Stimulated activated CD4-positive, alpha-beta T cell treated with anti-CD3 and anti-CD28 coated beads, Interleukin-4, amount 100 ng/mL, for 24 hours (primary cell): ENCODE data around the gene CDIPT.
"Not testable (repeated sequence)": the region's sequence is repeated elsewhere in the genome, so short reads cannot be mapped to it uniquely, and the experiment has no call there.

ENCODE experiments used
- DNase-seq: peaks from one replicate; pipeline ENCODE4 v3.0.0-alpha.2; 2020

Gene CDIPT

DNA sequence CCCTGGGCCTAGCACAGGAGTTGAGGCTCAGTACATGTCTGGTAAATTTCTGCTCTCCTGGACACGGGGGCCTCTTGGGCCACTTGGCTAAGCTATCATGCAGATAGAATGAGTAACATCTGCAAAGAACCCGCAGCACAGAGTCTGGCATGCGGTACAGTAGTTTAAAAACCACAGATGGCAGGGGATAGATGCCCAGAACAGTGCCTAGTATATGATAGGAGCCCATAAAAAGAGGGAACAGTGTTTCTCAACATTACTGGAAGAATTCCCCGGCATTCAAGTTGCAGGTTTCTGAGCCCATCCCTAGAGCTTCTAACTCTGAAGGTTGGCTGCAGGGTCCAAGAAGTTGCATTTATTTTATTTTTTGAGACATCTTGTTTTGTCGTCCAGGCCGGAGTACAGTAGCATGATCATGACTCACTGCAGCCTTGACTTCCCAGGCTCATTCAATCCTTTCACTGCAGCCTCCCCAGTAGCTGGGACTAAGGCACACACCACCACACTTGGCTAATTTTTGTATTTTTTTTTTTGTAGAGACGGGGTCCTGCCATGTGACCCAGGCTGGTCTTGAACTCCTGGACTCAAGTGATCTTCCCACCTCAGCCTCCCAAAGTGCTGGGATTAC lies 5.8 kb downstream of the CDIPT start:
- no peak for DNase-seq

DNA sequence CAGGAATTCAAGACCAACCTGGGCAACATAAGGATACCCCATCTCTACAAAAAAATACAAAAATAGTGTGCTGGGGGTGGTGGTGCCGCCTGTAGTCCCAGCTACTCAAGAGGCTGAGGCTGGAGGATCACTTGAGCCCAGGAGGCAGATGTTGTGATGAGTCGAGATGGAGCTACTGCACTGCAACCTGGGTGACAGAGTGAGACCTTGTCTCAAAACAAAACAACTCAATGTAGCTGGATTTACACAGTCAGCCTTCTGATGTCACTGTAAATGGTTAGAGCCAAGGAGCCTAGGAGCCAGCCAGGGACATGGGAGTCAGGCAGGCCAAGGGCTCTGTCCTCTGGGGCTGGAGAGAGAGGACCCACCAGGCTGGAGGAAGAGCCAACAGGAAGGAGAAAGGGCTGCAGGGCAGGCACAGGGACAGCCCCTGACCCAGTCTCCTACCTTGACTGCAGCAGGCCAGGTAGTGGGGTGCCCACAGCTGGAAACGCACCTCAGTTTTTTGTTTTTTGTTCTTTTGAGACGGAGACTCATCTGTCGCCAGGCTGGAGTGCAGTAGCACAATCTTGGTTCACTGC lies 8.4 kb downstream of the CDIPT start:
- DNase-seq: no peak

DNA sequence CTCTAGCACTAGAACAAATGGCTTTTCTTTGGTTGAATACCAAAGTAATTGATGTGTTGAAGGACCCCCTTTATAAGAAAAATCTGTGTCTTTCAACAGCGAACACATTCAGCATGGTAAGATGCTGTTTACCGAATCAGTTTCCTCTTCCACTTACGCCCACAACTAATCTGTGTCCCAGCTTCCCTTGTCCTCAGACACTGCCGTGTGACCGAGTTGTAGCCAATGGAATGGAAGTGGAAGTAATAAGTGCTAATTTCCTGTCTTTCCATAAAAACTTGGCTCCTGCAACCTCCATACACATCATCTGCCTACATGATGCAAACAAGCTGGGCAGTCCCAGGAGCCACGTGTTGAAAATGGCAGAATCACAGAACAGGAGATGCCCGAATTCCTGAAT lies 10.4 kb downstream of the CDIPT start:
- no peak for DNase-seq

DNA sequence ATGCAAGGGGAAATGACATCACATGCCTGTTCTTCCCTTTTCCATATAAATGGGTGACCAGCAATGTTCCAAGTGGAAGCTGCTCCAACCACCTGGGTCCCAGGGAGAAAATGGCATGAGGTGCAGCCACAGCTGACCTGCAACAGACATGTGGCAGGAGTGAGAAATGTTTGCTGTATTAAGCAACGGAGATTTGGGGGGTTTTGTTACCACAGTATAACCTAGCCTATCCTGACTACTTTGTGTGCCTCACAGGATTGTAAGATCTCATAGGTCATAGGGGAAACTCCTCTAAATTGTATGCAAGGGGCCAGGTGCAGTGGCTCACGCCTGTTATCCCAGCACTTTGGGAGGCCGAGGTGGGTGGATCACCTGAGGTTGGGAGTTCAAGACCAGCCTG lies 12.0 kb downstream of the CDIPT start:
- no peak for DNase-seq

DNA sequence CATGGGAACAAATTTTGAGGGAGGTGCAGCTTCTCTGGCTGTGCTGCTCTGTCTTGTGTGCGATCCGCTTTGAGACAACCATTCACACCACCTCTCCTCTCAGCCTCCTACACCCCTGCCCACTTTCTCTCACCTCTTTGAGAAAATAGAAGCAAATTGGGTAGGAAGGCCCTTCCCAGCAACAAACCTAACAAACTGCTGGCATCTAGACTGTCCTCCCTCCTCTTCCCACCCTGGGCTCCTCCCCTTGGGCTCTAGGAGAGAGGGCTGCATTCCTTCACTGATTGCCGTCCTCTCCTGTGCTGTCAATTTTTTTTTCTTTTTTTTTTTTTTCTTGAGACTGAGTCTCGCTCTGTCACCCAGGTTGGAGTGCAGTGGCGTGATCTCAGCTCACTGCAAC lies 13.5 kb downstream of the CDIPT start:
- DNase-seq: no peak

DNA sequence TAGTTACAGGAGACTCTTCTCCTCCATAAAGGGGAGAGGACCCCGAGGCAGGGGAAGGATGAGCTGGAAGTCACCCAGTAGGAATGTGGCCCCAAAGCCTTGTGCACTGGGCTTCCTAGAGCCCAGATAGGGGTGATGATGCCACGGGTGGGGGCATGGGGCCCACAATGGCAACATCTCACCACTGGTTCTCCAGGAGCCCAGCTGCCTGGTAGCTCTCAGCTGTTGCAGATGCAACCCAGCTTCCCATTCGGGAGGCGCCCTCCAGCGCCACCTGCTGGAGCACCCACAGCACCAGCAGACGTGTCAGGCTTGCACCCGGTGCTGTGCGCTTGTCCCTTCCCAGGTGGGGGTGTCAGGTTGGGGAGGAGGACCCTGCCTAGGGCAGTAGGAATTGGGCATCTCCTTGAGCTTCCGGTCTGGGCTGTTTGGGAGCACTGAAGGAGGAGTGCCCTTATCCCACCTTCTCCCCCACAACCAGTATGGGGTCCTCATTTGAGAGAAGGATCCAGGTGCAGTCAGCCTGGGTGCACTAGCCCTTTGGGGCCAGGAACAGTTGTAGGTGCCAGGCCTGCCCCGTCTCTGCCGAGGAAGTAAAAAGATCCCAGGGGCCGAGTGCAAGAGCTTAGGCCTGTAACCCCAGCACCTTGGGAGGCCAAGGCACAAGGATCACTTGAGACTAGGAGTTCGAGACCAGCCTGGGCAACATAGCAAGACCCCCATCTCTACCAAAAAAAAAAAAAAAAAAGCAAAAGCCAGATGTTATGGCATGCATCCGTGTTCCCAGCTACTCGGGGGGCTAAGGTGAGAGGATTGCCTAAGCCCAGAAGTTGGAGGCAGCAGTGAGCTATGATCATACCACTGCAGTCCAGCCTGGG lies 14.4 kb downstream of the CDIPT start:
- DNase-seq: peak; percentile 83

DNA sequence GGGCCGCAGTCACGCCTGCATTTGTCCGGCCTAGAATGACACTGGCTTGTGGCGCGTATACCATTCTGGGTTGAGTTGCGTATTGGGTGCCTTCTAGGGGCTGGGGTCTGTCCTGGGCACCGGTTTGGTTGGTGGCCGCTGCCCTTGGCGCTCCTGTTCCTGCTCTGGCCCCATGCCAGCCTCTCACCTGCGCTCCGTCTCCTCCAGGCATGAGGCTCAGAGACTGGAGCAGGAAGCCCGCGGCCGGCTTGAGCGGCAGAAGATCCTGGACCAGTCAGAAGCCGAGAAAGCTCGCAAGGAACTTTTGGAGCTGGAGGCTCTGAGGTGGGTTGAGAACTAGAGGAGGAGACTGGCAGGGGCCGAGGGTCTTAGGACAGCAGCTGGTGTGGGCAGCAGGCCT lies 17.4 kb downstream of the CDIPT start:
- no peak for DNase-seq

DNA sequence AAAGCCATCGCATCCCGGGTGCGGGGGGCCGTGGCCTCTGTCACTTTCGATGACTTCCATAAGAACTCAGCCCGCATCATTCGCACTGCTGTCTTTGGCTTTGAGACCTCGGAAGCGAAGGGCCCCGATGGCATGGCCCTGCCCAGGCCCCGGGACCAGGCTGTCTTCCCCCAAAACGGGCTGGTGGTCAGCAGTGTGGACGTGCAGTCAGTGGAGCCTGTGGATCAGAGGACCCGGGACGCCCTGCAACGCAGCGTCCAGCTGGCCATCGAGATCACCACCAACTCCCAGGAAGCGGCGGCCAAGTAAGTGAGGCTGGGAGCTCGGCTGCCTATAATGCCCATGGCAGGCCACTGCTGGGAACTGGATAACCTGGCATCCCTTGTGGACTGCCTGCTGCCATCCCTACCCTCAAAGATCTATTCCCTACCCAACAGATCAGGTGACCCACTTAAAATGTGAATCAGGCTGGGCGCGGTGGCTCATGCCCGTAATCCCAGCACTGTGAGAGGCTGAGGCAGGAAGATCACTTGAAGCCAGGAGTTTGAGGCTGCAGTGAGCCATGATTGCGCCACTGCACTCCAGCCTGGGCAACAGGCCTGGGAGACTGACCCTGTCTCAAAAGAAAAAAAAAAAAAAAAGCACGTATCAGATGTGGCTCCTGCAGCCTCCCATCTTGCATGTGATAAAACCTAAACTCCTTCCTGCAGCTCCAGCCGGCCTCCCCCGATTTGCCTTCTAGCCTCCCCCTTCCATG lies 18.3 kb downstream of the CDIPT start:
- no peak for DNase-seq

DNA sequence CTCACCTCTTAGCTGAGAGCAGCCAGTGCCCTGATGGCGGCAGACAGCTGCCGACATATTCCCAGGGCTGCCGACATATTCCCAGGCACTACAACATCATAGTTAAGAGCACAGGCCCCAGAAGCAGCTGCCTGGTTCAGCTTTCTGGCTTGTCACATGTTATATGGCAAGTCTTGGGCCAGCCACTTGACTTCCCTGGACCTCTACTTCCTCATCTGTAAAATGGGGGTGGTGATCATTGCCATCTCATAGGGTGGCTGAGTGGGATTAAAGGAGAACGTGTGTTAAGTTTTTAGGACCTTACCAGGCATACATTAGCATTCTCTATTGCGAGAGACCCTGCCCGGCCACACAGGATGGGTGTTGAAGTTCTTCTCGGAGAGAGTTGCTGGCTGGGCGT lies 19.1 kb downstream of the CDIPT start:
- DNase-seq: no peak

DNA sequence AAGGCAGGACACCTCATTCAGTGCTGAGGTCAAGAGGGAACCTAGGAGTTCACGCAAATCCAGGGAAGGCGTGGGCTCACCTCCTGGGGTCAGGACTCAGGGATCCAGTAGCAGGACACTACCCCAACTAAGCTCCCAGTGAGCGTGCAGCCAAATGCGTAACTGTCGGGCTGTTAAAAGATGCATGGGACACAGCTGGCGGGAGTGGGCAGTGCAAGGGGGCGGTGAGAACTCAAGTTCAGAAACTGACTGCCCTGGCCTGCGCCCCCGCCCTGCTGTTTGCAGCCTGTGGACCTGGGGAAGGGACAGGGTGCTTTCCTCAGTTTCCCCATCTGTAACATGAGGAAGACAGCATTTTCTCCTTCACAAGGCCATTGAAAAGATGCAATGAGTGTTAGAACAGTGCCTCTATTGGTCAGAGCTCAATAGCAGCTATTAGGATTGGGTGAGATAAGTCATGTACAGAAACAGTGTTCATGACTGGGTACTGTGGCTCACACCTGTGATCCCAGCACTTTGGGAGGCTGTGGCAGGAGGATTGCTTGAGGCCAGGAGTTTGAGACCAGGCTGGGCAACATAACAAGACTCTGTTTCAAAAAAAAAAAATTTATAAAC lies 20.2 kb downstream of the CDIPT start:
- DNase-seq: no peak

DNA sequence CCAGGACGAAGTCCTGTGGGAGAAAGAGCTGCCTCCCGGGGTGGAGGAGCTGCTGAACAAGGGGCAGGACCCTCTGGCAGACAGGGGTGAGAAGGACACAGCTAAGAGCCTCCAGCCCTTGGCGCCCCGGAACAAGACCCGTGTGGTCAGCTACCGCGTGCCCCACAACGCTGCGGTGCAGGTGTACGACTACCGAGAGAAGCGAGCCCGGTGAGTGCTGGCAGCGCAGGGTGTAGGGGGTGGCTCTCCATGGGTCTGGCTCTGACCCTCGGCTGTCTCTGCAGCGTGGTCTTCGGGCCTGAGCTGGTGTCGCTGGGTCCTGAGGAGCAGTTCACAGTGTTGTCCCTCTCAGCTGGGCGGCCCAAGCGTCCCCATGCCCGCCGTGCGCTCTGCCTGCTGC lies 21.4 kb downstream of the CDIPT start:
- DNase-seq: no peak

DNA sequence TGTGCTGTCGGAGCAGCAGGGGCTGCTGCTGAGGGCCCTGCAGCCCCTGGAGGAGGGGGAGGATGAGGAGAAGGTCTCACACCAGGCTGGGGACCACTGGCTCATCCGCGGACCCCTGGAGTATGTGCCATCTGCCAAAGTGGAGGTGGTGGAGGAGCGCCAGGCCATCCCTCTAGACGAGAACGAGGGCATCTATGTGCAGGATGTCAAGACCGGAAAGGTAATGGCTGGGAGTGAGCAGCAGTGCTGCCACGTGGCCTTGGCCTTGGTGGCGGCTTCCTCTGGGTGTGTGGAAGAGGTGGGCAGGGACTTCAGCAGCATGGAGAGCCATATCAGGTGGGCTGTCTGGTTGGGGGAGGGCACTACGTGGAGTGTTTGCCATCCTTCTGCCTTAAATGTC lies 22.8 kb downstream of the CDIPT start:
- DNase-seq: no peak

DNA sequence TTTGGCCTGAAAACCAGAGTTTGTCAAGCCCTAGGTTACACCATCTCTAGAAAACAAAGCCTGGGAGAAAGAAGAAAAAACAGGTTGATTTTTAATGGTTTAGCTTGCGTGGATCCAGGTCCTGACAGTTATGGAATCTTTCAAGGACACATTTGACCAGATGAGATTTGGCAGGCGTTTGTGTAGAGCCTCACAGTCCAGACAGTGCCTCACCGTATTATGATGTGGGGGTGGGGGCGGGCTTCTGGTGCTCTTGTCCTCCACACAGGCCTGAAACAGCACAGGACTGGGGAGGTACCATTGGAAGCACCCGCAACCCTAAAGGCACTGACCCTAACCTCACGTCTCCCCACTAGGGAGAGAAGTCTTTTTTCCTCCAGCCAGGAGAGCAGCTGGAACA lies 23.2 kb downstream of the CDIPT start:
- DNase-seq: no peak

DNA sequence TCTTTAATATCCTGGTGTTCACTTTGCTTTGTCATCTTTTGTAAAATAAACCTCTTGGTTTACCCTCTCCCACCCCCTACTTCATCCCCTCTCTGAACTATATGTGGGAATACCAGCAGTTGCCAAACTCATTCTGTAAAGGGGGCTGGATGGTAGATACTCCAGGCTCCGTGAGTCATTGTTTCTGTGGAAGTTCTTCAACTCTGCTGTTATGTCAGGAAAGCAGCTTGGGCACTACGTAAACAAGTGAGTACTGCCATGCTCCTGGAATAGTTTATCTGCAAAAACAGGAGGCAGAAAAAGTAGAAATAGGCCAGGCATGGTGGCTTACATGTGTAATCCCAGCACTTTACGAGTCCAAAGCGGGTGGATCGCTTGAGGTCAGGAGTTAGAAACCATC lies 25.2 kb downstream of the CDIPT start:
- DNase-seq: no peak

DNA sequence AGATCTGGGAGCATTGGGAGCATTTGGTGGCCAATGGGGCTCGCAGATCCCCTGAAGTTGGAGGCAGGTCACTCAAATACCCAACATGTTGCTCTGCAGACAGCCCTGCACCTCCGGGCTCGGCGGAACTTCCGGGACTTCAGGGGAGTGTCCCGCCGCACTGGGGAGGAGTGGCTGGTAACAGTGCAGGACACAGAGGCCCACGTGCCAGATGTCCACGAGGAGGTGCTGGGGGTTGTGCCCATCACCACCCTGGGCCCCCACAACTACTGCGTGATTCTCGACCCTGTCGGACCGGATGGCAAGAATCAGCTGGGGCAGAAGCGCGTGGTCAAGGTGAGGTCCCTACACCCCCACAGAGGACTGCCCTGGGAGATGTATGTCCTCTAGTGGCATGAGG lies 26.4 kb downstream of the CDIPT start:
- no peak for DNase-seq

DNA sequence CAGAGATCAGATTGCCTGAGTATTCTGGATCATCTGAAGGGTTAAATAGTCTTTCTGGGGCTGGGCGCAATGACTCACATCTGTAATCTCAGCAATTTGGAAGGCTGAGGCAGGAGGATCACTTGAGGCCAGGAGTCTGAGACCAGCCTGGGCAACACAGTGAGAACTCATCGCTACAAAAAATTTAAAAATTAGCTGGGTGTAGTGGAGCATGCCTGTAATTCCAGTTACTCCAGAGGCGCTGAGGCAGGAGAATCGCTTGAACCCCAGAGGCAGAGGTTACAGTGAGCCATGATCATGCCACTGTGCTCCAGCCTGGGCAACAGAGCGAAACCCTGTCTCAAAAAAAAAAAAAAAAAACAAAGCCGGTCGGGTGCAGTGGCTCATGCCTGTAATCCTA lies 27.1 kb downstream of the CDIPT start:
- no peak for DNase-seq

DNA sequence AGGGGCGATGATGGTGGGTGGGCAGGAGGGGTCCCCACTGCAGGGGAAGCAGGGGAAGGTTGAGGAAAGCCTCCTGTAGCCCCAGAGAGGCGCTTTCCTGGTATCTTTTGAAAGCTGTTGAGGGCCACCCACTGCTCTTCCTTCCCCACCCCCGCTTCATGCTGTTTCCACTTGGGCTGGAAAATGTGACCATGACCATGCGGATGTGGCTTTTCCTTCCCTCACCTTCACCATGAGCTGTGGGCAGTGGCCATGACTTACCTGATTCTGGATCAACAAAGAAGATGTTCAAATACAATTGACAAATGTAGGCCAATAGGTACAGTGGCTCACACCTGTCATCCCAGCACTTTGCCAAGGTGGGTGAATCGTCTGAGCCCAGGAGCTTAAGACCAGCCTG lies 28.9 kb downstream of the CDIPT start:
- no peak for DNase-seq

DNA sequence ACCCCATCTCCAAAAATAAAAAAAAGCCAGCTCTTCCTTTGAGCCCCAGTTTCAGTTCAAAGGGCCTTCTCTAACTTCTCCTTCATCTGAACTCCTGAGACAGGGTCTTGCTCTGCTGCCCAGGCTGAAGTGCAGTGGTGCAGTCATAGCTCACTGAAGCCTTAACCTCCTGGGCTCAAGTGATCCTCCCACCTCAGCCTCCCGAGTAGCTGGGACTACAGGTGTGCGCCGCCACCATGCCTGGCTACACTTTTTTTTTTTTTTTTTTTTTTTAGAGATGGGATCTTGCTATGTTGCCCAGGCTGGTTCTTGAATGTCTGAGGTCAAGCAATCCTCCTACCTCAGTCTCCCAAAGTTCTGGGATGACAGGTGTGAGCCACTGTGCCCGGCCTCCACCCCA lies 29.8 kb downstream of the CDIPT start:
- not testable (repeated sequence) for DNase-seq

DNA sequence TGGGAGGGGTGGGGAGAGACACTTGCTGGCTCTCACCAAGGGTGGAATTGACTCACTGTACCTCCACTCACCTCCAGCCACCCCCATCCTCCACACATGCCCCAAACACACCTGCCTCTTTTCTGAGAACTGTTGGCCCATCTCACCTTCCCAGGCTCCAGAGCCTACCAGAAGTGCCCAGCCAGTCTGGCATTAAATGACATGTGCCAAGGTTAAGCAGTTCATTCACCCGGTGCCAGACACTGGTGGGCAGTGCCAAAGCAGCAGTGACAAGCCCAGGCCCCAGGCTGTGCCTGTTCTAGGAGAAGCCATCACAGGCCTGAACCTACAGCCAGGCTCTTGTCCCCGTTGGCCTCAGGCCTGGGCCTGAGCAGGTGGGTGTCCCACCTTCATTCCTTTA lies 31.5 kb downstream of the CDIPT start:
- DNase-seq: no peak

DNA sequence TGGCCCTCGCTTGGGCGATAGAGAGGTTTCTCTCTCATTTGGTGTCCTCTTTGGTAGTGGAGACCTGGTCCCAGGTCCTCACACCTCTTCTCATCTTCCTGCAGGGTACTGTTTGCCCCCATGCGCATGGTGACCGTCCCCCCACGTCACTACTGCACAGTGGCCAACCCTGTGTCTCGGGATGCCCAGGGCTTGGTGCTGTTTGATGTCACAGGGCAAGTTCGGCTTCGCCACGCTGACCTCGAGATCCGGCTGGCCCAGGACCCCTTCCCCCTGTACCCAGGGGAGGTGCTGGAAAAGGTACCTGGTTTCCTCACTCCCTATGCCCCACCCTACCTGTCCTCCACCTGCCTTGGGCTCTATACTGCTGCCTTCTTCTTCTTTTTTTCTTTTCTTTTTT lies 32.3 kb downstream of the CDIPT start:
- no peak for DNase-seq

DNA sequence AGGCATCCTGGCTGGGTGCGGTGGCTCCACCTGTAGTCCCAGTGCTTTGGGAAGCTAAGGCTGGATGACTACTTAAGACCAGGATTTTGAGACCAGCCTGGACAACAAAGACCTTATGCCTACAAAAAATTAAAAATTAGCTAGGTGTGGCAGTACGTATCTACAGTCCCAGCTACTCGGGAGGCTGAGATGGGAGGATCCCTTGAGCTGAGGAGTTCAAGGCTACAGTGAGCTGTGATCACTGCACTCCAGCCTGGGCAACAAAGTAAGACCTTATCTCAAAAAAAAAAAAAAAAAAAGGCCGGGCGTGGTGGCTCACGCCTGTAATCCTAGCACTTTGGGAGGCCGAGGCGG lies 36.7 kb downstream of the CDIPT start:
- DNase-seq: no peak

DNA sequence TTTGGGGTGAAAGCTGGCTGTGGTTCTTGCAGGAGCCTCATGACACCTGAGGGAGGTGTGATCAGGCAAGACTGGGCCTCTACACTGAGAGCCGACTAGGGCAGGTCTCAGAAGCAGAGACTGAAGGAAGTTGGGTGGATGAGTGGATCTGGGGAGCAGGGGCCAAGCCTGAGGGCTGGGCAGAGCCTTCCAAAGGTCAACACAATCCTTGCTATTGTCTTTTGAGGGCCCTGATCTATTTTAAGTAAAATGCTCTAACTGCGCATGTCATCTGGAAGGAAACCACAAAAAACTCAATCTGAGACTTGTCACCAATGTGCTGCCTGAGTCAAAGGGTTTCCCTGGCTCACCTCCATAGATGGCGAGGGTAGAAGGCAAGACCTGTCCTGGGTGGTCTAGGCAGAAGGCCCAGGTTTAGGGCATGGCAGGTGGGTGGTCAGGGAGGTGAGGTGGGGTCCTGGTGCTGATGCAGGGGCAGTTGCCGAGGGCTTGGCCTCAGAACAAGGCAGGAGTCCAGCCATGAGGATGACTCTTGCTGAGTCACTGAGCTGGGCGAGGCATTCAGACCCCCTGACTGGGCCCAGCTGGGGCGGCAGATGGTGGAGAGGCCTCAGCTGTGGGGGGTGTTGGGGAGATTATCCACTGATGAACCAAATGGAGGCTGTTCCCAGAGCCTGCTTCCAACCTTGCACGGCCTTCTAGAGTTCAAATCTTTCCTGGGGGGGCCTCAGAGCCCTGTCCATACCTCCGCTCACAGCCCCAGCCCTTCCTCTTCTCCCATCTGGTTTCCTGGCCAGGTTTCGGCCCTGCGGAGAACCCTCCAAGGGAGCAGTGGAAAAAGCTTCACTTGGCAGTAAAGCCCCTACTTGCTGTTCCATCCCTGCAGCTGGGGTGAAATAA lies 37.6 kb downstream of the CDIPT start:
- DNase-seq: peak; percentile 63
